ENCODE data around the gene VWA3A.

DNA sequence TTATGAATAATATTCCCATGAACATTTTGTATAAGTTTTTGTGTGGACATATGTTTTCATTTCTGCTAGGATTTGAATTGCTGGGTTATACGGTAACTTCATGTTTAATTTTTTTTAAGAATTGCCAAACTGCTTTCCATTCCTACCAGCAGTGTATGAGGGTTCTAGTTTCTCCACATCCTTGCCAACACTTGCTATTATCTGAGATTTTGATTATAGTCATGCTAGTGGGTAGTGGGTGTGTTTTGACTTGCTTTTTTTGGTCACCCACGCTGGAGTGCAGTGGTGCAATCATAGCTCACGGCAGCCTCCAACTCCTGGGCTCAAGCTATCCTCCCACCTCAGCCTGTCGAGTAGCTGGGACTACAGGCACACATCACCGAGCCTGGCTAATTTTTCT, 110.8 kb downstream of the VWA3A start:
- TF ChIP-seq POLR2A (IDR thresholded peaks at IDR 0.05; ENCODE audit: borderline replicate concordance, extremely low read depth, insufficient read depth, insufficient read length): no peak
- TF ChIP-seq, protein P1, sequence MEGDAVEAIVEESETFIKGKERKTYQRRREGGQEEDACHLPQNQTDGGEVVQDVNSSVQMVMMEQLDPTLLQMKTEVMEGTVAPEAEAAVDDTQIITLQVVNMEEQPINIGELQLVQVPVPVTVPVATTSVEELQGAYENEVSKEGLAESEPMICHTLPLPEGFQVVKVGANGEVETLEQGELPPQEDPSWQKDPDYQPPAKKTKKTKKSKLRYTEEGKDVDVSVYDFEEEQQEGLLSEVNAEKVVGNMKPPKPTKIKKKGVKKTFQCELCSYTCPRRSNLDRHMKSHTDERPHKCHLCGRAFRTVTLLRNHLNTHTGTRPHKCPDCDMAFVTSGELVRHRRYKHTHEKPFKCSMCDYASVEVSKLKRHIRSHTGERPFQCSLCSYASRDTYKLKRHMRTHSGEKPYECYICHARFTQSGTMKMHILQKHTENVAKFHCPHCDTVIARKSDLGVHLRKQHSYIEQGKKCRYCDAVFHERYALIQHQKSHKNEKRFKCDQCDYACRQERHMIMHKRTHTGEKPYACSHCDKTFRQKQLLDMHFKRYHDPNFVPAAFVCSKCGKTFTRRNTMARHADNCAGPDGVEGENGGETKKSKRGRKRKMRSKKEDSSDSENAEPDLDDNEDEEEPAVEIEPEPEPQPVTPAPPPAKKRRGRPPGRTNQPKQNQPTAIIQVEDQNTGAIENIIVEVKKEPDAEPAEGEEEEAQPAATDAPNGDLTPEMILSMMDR (IDR thresholded peaks at IDR 0.05 in 2 of 3, conservative IDR thresholded peaks at IDR 0.05 in 1 of 3; ENCODE audit: borderline replicate concordance in 1 of 3, insufficient read depth in 1 of 3, low read depth in 2 of 3, low read length in 2 of 3): no peak

Measured in HCT116 (cell line).